Gastroesophageal sphincter (tissue), 3 donors: ENCODE results near the gene NPPB.

Experiments
- POLR2A ChIP-seq, 2 donors: fragments of 450-650 bp; IDR thresholded peaks; one replicate each; pipeline ENCODE4 v1.6.1; 2017; ENCODE audit warnings: antibody characterized with exemption in 2 of 2, mild to moderate bottlenecking in 2 of 2, moderate library complexity in 1 of 2
- TF ChIP-seq, protein P1 (sequence below), 4 experiments: fragments of 200-600 bp in 2 of 4; fragments of 450-650 bp in 2 of 4; sonication (generic) in 1 of 4; IDR thresholded peaks; one replicate each; pipeline ENCODE4 v1.5.1; 2017 to 2019; ENCODE audit warnings: antibody characterized with exemption in 4 of 4, mild to moderate bottlenecking in 2 of 4, moderate library complexity in 2 of 4

DNA sequence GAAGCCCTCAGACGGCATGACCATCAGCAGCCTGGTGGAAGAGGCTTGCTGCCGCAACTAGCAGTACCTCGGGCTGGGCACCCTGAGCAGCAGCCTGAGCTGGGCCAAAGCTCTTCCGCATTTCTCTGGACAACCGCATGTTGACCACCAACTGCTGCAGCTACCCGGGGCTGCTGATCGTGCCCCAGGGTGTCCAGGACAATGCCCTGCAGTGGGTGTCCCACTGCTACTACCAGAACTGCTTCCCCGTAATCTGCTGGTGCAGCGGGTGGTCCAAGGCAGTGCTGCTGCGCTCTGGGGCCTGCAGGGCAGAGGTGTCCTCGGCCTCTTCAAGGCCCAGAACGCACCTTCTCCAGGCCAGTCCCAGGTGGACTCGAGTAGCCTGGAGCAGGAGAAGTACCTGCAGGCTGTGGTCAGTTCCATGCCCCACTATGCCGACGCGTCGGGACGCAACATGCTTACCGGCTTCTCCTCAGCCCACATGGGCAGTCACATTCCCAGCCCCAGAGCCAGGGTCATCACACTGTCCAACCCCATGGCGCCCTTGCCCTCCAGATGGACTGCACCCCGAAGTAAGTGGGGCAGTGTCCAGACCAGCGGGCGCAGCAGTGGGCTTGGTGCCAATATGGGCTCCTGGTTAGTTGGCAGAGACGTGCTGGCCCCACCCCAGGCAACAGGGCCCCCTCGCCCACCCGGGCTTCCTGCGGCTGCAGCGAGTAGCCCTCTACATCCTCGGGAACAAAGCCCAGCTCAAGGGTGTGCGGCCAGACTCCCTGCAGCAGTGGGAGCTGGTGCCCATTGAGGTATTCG lies 19.5 kb upstream of the NPPB start:
- TF ChIP-seq, protein P1, sequence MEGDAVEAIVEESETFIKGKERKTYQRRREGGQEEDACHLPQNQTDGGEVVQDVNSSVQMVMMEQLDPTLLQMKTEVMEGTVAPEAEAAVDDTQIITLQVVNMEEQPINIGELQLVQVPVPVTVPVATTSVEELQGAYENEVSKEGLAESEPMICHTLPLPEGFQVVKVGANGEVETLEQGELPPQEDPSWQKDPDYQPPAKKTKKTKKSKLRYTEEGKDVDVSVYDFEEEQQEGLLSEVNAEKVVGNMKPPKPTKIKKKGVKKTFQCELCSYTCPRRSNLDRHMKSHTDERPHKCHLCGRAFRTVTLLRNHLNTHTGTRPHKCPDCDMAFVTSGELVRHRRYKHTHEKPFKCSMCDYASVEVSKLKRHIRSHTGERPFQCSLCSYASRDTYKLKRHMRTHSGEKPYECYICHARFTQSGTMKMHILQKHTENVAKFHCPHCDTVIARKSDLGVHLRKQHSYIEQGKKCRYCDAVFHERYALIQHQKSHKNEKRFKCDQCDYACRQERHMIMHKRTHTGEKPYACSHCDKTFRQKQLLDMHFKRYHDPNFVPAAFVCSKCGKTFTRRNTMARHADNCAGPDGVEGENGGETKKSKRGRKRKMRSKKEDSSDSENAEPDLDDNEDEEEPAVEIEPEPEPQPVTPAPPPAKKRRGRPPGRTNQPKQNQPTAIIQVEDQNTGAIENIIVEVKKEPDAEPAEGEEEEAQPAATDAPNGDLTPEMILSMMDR (IDR thresholded peaks at IDR 0.05), result no peak
- no peak for TF ChIP-seq POLR2A (IDR thresholded peaks at IDR 0.05)
